Muscle of back (tissue), 11 donors: ENCODE results near the gene MAPKBP1. TPM values are rescaled to one million over a fixed set of nuclear protein-coding genes. Genes with fewer than 3 reads are reported as not detected.

Source experiments
- DNase-seq, 3 donors: peaks; one replicate each; pipeline versions ENCODE4 v3.0.0 to v3.0.0-alpha.2; 2013
- polyA plus RNA-seq, 10 donors: library from polyadenylated mRNA; unstranded; fragments of 120-200 nt; gene quantifications; one replicate each; pipeline ENCODE4 v1.2.1, GENCODE V29; 2013; ENCODE audit not compliant: insufficient read length in 10 of 10

MAPKBP1 gene
- polyA plus RNA-seq, 10 donors: 7.2 to 14.6 (median 10.7) TPM

GRCh38 chr15:41849861-41850260 lies 75.6 kb downstream of the MAPKBP1 start:
- no peak for DNase-seq

GRCh38 chr15:41850482-41851166 lies 76.3 kb downstream of the MAPKBP1 start:
- DNase-seq: no peak

- DNase-seq: no peak
These were observed 76.9 kb downstream of the MAPKBP1 start for GRCh38 chr15:41851167-41851523.

- no peak for DNase-seq
These were observed 77.6 kb downstream of the MAPKBP1 start for GRCh38 chr15:41851755-41852370.

- DNase-seq: no peak
These were observed 78.7 kb downstream of the MAPKBP1 start for GRCh38 chr15:41852736-41853590.

GRCh38 chr15:41853831-41854230 lies 79.5 kb downstream of the MAPKBP1 start:
- DNase-seq: peak in 1 of 3 donors; percentile 42

- no peak for DNase-seq
These were observed 80.2 kb downstream of the MAPKBP1 start for GRCh38 chr15:41854443-41854842.

- peak; percentile 8 to 64 (median 47) for DNase-seq
These were observed 81.1 kb downstream of the MAPKBP1 start for GRCh38 chr15:41855261-41855961.

DNA sequence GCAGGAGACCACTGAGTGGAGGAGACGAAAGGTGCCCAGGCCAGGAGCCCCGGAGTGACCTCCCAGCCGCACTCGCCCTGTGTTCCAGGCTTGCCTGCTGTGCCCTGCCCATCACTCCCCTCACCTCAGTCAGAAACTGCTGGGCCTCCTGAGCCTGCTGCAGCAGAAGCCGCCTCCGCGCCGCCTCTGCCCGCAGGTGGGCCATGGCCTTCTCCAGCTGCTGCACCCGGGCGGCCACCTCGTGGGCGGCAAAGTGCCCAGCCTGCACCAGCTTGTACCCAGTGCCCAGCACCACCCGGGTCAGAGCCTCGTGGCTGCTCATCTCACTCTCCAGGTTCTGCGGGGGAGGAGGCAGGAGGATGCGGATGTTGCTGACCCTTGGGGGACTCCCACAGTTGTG lies 82.0 kb downstream of the MAPKBP1 start:
- no peak for DNase-seq

DNA sequence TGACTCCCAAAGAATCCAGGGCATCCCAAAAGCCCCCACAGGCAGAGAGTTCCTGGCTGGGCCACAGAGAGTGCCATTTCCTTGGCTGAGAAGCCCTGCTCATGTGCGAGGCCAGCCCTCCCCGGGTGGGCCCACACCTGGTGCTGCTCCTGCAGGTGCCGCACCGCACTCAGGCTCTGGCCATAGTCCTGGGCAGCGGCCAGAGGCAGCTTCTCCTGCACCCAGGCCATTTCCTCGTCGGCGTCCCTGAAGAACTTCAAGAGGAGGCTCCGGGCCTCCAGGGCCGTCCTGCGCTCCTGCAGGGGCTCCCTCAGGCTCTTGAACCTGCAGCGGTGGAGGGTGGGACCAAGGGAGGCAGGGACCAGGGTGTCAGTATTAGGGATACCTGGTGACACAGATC lies 82.4 kb downstream of the MAPKBP1 start:
- no peak for DNase-seq

- DNase-seq: no peak
These were observed 83.0 kb downstream of the MAPKBP1 start for GRCh38 chr15:41857316-41857715.

GRCh38 chr15:41858756-41859155 lies 84.5 kb downstream of the MAPKBP1 start:
- DNase-seq: peak in 1 of 3 donors; percentile 35

DNA sequence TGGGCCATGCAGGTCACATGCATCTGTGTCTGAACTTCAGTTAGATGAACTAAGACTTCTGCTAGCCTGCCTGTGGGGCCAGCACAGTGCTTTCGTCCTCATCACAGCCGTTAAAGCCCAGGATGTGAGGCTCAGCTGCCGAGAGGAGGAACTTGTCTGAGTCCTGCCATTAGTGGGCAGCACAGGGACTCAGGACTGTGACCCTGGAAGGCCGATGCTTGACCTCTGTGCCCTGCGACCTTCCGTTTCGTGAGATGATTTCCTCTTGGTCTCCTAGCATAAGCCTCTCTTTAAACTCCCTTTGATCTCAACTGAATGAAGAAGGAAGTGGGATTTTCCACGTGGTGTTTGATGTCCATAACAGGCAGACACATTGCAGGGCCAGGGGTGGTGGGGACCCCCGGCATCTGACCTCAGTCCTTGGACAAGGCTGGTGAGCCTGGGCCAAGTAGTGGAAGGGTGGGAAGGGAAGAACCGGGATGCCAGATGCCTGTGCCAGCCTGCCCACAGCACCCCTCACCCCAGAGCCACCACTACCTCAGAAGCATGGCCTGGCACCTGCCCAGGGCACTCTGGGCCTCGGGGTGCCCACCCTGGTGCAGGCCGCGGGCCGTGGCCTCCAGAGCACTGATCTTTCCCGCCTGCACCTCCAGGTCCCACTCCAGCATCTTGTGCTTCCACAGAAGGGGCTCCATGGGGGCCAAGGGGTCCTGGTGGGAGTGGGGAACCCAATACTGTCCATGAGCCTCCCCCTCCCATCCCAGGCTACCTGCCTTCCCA lies 86.0 kb downstream of the MAPKBP1 start:
- peak in 1 of 3 donors; percentile 39 for DNase-seq

GRCh38 chr15:41861736-41862356 lies 87.6 kb downstream of the MAPKBP1 start:
- peak in 1 of 3 donors; percentile 21 for DNase-seq

GRCh38 chr15:41862515-41863116 lies 88.3 kb downstream of the MAPKBP1 start:
- no peak for DNase-seq

GRCh38 chr15:41865490-41866055 lies 91.3 kb downstream of the MAPKBP1 start:
- DNase-seq: no peak

DNA sequence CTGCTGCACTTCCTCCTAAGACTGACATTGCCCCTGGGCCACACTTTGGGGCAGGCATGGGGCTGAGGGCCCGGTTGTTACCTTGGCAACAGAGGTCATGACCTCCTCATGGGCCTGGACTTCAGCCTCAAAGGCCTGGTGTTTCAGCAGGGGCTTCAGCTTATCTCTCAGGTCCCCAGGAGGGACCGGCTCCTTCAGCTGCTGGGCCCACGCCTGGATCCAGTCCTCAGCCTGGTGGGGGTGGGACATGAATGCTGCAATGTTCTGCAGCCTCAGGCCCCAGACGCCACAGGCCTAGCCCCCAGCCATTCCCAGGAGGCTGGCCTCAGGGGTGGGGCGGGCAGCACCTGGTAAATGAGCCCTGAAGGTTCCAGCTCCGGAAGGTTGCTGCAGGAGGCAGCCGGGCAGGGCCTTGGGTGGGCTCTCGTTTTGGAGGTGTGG lies 92.0 kb downstream of the MAPKBP1 start:
- no peak for DNase-seq

- no peak for DNase-seq
These were observed 92.7 kb downstream of the MAPKBP1 start for GRCh38 chr15:41866872-41867579.

GRCh38 chr15:41868321-41868720 lies 94.0 kb downstream of the MAPKBP1 start:
- DNase-seq: no peak
